A549 (cell line): Measurements from ENCODE around the gene SMIM32.

Experiments
- CBX8 ChIP-seq: fragments of 200-600 bp; sonication (generic); IDR thresholded peaks from 2 replicates; pipeline ENCODE4 v1.6.1; 2016
- EP300 ChIP-seq, 2 experiments: fragments of >200 bp; sonication (Bioruptor Twin); formaldehyde crosslinking; IDR thresholded peaks; 2 replicates in 1 of 2; 3 replicates in 1 of 2; pipeline ENCODE4 v1.6.1; 2016 to 2017
- JUN ChIP-seq, 2 experiments: fragments of >200 bp; sonication (Bioruptor Twin); formaldehyde crosslinking; IDR thresholded peaks; 2 replicates in 1 of 2; 3 replicates in 1 of 2; pipeline ENCODE4 v1.6.1; 2016 to 2017
- JUNB ChIP-seq: fragments of >200 bp; sonication (Bioruptor Twin); formaldehyde crosslinking; IDR thresholded peaks from 2 replicates; pipeline ENCODE4 v1.6.1; 2016
- PHF8 ChIP-seq: fragments of 200-600 bp; sonication (generic); IDR thresholded peaks from 2 replicates; pipeline ENCODE4 v1.6.1; 2016; ENCODE audit warnings: low read depth, mild to moderate bottlenecking, antibody characterized with exemption, moderate library complexity, borderline replicate concordance
- POLR2A ChIP-seq: IDR thresholded peaks from 2 replicates; pipeline ENCODE4 v1.6.1; 2012; ENCODE audit warnings: mild to moderate bottlenecking, low read length
- ZC3H11A ChIP-seq: fragments of 450-650 bp; IDR thresholded peaks from 2 replicates; pipeline ENCODE4 v1.6.1; 2014; ENCODE audit warnings: antibody characterized with exemption, mild to moderate bottlenecking
- TF ChIP-seq, protein P1 (sequence below): fragments of >200 bp; sonication (Bioruptor Twin); formaldehyde crosslinking; IDR thresholded peaks from 3 replicates; pipeline ENCODE4 v1.5.1; 2016
- TF ChIP-seq, protein P2 (sequence below): IDR thresholded peaks from 2 replicates; pipeline ENCODE4 v1.6.1; 2012
- TF ChIP-seq, protein P3 (sequence below): fragments of 450-650 bp; IDR thresholded peaks from 2 replicates; pipeline ENCODE4 v1.6.1; 2014; ENCODE audit warnings: antibody characterized with exemption

DNA sequence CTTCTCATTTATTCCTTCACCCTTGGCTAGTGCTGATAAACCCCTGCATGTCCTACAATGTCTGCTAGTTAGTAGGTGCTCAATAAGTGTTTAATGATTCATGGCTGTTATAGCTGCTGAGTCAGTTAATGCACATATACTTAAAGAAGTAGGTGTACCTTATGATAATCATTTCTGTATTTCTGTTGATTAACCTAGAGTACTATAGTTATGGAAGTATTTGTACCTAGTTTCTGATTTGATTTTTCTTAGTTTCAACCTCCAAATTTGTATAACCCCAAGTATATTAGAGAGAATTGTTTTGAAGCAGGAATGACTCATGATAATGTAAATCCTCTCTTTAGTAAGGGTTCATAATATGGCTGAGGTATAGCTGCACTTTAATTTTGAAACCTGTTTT, 51.4 kb downstream of the SMIM32 start:
- TF ChIP-seq PHF8 (no peak), JUN (IDR thresholded peaks at IDR 0.05) (no peak), CBX8 (no peak), POLR2A (no peak), ZC3H11A (no peak), JUNB (no peak), EP300 (IDR thresholded peaks at IDR 0.05) (no peak)
- TF ChIP-seq, protein P1, sequence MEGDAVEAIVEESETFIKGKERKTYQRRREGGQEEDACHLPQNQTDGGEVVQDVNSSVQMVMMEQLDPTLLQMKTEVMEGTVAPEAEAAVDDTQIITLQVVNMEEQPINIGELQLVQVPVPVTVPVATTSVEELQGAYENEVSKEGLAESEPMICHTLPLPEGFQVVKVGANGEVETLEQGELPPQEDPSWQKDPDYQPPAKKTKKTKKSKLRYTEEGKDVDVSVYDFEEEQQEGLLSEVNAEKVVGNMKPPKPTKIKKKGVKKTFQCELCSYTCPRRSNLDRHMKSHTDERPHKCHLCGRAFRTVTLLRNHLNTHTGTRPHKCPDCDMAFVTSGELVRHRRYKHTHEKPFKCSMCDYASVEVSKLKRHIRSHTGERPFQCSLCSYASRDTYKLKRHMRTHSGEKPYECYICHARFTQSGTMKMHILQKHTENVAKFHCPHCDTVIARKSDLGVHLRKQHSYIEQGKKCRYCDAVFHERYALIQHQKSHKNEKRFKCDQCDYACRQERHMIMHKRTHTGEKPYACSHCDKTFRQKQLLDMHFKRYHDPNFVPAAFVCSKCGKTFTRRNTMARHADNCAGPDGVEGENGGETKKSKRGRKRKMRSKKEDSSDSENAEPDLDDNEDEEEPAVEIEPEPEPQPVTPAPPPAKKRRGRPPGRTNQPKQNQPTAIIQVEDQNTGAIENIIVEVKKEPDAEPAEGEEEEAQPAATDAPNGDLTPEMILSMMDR: no peak
- TF ChIP-seq, protein P2, sequence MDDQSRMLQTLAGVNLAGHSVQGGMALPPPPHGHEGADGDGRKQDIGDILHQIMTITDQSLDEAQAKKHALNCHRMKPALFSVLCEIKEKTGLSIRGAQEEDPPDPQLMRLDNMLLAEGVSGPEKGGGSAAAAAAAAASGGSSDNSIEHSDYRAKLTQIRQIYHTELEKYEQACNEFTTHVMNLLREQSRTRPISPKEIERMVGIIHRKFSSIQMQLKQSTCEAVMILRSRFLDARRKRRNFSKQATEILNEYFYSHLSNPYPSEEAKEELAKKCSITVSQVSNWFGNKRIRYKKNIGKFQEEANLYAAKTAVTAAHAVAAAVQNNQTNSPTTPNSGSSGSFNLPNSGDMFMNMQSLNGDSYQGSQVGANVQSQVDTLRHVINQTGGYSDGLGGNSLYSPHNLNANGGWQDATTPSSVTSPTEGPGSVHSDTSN: no peak
- TF ChIP-seq, protein P3, sequence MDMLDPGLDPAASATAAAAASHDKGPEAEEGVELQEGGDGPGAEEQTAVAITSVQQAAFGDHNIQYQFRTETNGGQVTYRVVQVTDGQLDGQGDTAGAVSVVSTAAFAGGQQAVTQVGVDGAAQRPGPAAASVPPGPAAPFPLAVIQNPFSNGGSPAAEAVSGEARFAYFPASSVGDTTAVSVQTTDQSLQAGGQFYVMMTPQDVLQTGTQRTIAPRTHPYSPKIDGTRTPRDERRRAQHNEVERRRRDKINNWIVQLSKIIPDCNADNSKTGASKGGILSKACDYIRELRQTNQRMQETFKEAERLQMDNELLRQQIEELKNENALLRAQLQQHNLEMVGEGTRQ: no peak
